Neural cell (in vitro differentiated cells): ENCODE measurements around the gene SLC25A48. TPM values are rescaled to one million over a fixed set of nuclear protein-coding genes. Genes with fewer than 3 reads are reported as not detected.

Experiments
- H2AFZ ChIP-seq: fragments of 200-600, 300-800 bp; sonication (generic), shearing (Covaris generic); 2 replicates; pipeline ENCODE4 v1.6.0; 2014; ENCODE audit warnings: low read depth, mild to moderate bottlenecking, antibody characterized with exemption, low read length, moderate library complexity
- H3F3A ChIP-seq: fragments of 200-600 bp; shearing (Covaris generic); 2 replicates; pipeline ENCODE4 v1.6.1; 2016; ENCODE audit warnings: mild to moderate bottlenecking, moderate library complexity, mixed read lengths, antibody characterized with exemption, low read length; ENCODE audit not compliant: insufficient read depth, poor library complexity, severe bottlenecking
- H3K27ac ChIP-seq: fragments of 200-600, 300-800 bp; sonication (generic), shearing (Covaris generic); 2 replicates; pipeline ENCODE4 v1.5.1; 2014; ENCODE audit warnings: mild to moderate bottlenecking, low read length, moderate library complexity
- H3K27me3 ChIP-seq: fragments of 300-800, 200-600 bp; sonication (generic), shearing (Covaris generic); 2 replicates; pipeline ENCODE4 v1.6.0; 2014; ENCODE audit warnings: mild to moderate bottlenecking, low read depth, low read length, moderate library complexity; ENCODE audit not compliant: insufficient read depth
- H3K36me3 ChIP-seq: fragments of 300-800, 200-600 bp; sonication (generic), shearing (Covaris generic); 2 replicates; pipeline ENCODE4 v1.5.1; 2014; ENCODE audit warnings: mild to moderate bottlenecking, antibody characterized with exemption, low read length, moderate library complexity; ENCODE audit not compliant: insufficient read depth
- H3K4me2 ChIP-seq: fragments of 300-800, 200-600 bp; sonication (generic), shearing (Covaris generic); 2 replicates; pipeline ENCODE4 v1.6.0; 2014; ENCODE audit warnings: mild to moderate bottlenecking, low read length
- H3K4me3 ChIP-seq: fragments of 300-800, 200-600 bp; sonication (generic), shearing (Covaris generic); 2 replicates; pipeline ENCODE4 v1.5.1; 2014; ENCODE audit warnings: mild to moderate bottlenecking, low read length, moderate library complexity
- H3K79me2 ChIP-seq: fragments of 200-600 bp; shearing (Covaris generic); replicated peaks from 2 replicates; pipeline ENCODE4 v1.6.0; 2014; ENCODE audit warnings: mild to moderate bottlenecking, low read length, moderate library complexity; ENCODE audit not compliant: insufficient read depth
- H3K9ac ChIP-seq: fragments of 300-800, 200-600 bp; sonication (generic), shearing (Covaris generic); 2 replicates; pipeline ENCODE4 v1.6.1; 2016; ENCODE audit warnings: mild to moderate bottlenecking, low read length, mixed read lengths
- H3K9me2 ChIP-seq: fragments of 200-600 bp; shearing (Covaris generic); 2 replicates; pipeline ENCODE4 v1.6.1; 2016; ENCODE audit warnings: mild to moderate bottlenecking, low read length, mixed read lengths; ENCODE audit not compliant: insufficient read depth
- H3K9me3 ChIP-seq: fragments of 200-600, 300-800 bp; sonication (generic), shearing (Covaris generic); 2 replicates; pipeline ENCODE4 v1.6.1; 2016; ENCODE audit warnings: mild to moderate bottlenecking, mixed run types, low read length, moderate library complexity, mixed read lengths
- H4K20me1 ChIP-seq: fragments of 200-600 bp; shearing (Covaris generic); 2 replicates; pipeline ENCODE4 v1.6.1; 2016; ENCODE audit warnings: mild to moderate bottlenecking, mixed run types; ENCODE audit not compliant: insufficient read depth
- EP300 ChIP-seq: fragments of 450-650 bp; conservative IDR thresholded peaks from 2 replicates; pipeline ENCODE4 v1.6.1; 2014; ENCODE audit warnings: antibody characterized with exemption, mild to moderate bottlenecking, moderate library complexity; ENCODE audit not compliant: poor library complexity, severe bottlenecking
- EZH2 ChIP-seq: fragments of 200-600, 300-800 bp; shearing (Covaris generic), sonication (generic); IDR thresholded peaks from 2 replicates; pipeline ENCODE4 v1.6.1; 2014; ENCODE audit warnings: antibody characterized with exemption, low read length, borderline replicate concordance, mild to moderate bottlenecking; ENCODE audit not compliant: insufficient read depth, poor library complexity, severe bottlenecking
- MXI1 ChIP-seq: fragments of 450-650 bp; conservative IDR thresholded peaks from 2 replicates; pipeline ENCODE4 v1.6.1; 2014; ENCODE audit warnings: antibody characterized with exemption, mild to moderate bottlenecking; ENCODE audit not compliant: poor library complexity, severe bottlenecking
- POLR2AphosphoS5 ChIP-seq: IDR thresholded peaks from 2 replicates; pipeline ENCODE4 v1.6.1; 2012
- RAD21 ChIP-seq: fragments of 450-650 bp; conservative IDR thresholded peaks from 2 replicates; pipeline ENCODE4 v1.6.1; 2014; ENCODE audit warnings: antibody characterized with exemption, mild to moderate bottlenecking, moderate library complexity
- SMC3 ChIP-seq: fragments of 450-650 bp; conservative IDR thresholded peaks from 2 replicates; pipeline ENCODE4 v1.6.1; 2014; ENCODE audit warnings: antibody characterized with exemption, mild to moderate bottlenecking, moderate library complexity; ENCODE audit not compliant: poor library complexity
- TAF1 ChIP-seq: IDR thresholded peaks from 2 replicates; pipeline ENCODE4 v1.6.1; 2012; ENCODE audit warnings: low read depth
- polyA plus RNA-seq: library from polyadenylated mRNA; depleted of rRNA; stranded (reverse); fragments of >200 nt; gene quantifications from 2 replicates; pipeline ENCODE4 v1.2.3, GENCODE V29; 2014
- TF ChIP-seq, protein P1 (sequence below): IDR thresholded peaks from 2 replicates; pipeline ENCODE4 v1.6.1; 2012; ENCODE audit warnings: borderline replicate concordance
- TF ChIP-seq, protein P2 (sequence below): fragments of 450-650 bp; IDR thresholded peaks from 2 replicates; pipeline ENCODE4 v1.5.1; 2014; ENCODE audit warnings: antibody characterized with exemption, mild to moderate bottlenecking, moderate library complexity; ENCODE audit not compliant: poor library complexity, severe bottlenecking

SLC25A48 gene
- polyA plus RNA-seq, 1 donor from 2014 or later = 1.0 TPM

DNA sequence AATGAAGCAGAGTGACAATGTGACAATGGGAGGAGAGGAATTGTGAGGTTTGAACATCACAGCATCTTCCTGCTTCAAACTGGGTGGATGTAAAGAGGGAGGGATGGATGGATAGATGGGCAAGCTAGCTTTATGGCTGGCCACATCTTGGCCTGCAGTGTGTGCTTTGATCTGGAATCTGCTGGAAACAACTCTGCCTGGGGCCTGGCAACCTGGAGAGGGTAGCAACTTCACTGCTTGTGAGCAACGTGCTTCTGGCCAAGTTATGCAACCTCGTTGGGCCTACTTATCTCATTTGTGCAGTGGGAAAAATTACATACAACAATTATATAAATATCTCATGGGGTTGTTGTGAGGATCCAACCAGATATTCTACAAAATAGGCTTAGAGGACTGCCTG, 55.8 kb downstream of the SLC25A48 start:
- no peak overlapping the region for H3K4me2 ChIP-seq
- TF ChIP-seq, protein P1, sequence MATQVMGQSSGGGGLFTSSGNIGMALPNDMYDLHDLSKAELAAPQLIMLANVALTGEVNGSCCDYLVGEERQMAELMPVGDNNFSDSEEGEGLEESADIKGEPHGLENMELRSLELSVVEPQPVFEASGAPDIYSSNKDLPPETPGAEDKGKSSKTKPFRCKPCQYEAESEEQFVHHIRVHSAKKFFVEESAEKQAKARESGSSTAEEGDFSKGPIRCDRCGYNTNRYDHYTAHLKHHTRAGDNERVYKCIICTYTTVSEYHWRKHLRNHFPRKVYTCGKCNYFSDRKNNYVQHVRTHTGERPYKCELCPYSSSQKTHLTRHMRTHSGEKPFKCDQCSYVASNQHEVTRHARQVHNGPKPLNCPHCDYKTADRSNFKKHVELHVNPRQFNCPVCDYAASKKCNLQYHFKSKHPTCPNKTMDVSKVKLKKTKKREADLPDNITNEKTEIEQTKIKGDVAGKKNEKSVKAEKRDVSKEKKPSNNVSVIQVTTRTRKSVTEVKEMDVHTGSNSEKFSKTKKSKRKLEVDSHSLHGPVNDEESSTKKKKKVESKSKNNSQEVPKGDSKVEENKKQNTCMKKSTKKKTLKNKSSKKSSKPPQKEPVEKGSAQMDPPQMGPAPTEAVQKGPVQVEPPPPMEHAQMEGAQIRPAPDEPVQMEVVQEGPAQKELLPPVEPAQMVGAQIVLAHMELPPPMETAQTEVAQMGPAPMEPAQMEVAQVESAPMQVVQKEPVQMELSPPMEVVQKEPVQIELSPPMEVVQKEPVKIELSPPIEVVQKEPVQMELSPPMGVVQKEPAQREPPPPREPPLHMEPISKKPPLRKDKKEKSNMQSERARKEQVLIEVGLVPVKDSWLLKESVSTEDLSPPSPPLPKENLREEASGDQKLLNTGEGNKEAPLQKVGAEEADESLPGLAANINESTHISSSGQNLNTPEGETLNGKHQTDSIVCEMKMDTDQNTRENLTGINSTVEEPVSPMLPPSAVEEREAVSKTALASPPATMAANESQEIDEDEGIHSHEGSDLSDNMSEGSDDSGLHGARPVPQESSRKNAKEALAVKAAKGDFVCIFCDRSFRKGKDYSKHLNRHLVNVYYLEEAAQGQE = no peak
- TF ChIP-seq EP300 = no peak
- TF ChIP-seq, protein P2, sequence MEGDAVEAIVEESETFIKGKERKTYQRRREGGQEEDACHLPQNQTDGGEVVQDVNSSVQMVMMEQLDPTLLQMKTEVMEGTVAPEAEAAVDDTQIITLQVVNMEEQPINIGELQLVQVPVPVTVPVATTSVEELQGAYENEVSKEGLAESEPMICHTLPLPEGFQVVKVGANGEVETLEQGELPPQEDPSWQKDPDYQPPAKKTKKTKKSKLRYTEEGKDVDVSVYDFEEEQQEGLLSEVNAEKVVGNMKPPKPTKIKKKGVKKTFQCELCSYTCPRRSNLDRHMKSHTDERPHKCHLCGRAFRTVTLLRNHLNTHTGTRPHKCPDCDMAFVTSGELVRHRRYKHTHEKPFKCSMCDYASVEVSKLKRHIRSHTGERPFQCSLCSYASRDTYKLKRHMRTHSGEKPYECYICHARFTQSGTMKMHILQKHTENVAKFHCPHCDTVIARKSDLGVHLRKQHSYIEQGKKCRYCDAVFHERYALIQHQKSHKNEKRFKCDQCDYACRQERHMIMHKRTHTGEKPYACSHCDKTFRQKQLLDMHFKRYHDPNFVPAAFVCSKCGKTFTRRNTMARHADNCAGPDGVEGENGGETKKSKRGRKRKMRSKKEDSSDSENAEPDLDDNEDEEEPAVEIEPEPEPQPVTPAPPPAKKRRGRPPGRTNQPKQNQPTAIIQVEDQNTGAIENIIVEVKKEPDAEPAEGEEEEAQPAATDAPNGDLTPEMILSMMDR = no peak
- no peak for TF ChIP-seq MXI1
- TF ChIP-seq TAF1 = no peak
- TF ChIP-seq RAD21 = no peak
- TF ChIP-seq EZH2 = no peak
- no peak for TF ChIP-seq SMC3
- no peak for TF ChIP-seq POLR2AphosphoS5
- no peak overlapping the region for H3K4me3 ChIP-seq
- no peaks in the 10 kb centered on the region for H4K20me1 ChIP-seq
- H3K36me3 ChIP-seq = no peaks in the 10 kb centered on the region
- no peak overlapping the region for H3K27ac ChIP-seq
- no peaks in the 10 kb centered on the region for H3K27me3 ChIP-seq
- no peaks in the 10 kb centered on the region for H3K9me2 ChIP-seq
- H2AFZ ChIP-seq = no peak overlapping the region
- no peak overlapping the region for H3K9ac ChIP-seq
- H3K79me2 ChIP-seq = no peaks in the 10 kb centered on the region
- H3K9me3 ChIP-seq = no peaks in the 10 kb centered on the region
- no peaks in the 10 kb centered on the region for H3F3A ChIP-seq

DNA sequence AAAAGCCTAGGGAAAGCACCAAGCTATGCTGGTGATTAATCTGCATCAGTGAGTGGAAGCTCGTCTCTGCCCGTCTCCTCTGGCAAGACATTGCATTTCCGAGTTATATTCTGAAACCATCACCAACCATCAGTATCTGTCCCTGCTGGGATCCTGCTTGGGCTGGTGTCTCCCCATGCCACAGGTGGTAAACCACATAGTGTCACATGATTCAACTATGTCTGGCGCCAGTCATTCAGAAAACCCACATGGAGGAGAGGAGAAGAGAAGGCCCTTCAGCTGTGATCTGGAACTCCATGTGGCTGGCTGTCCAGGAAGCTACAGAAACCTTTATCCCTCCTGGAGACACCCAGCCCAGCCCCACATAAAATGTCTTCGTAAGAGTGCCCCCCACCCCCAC, 56.4 kb downstream of the SLC25A48 start:
- no peaks in the 10 kb centered on the region for H3K36me3 ChIP-seq
- no peak overlapping the region for H3K4me2 ChIP-seq
- H4K20me1 ChIP-seq = no peaks in the 10 kb centered on the region
- no peak overlapping the region for H3K27ac ChIP-seq
- H3K9me3 ChIP-seq = no peaks in the 10 kb centered on the region
- H3K9me2 ChIP-seq = no peaks in the 10 kb centered on the region
- TF ChIP-seq TAF1 (no peak), EZH2 (no peak), EP300 (no peak), SMC3 (no peak), MXI1 (no peak), RAD21 (no peak), POLR2AphosphoS5 (no peak)
- TF ChIP-seq, protein P2 = no peak
- TF ChIP-seq, protein P1 = no peak
- H3F3A ChIP-seq = no peaks in the 10 kb centered on the region
- H3K27me3 ChIP-seq = no peaks in the 10 kb centered on the region
- no peak overlapping the region for H2AFZ ChIP-seq
- no peak overlapping the region for H3K9ac ChIP-seq
- H3K79me2 ChIP-seq = no peaks in the 10 kb centered on the region
- no peak overlapping the region for H3K4me3 ChIP-seq
